Keratinocyte (primary cell): ENCODE data around the gene CFAP20DC. TPM values are rescaled to one million over a fixed set of nuclear protein-coding genes. Genes with fewer than 3 reads are reported as not detected.

Experiments used
- DNase-seq: peaks from one replicate; pipeline ENCODE4 v3.0.0-alpha.2; 2011; ENCODE audit warnings: low read depth, missing footprints, low spot score
- FAIRE-seq: peaks from 2 replicates; lab custom pipeline; 2011; peaks lifted over from hg19 to GRCh38; lab: Jason Lieb, UNC
- H2AFZ ChIP-seq: 2 replicates; pipeline ENCODE4 v1.6.0; 2012; ENCODE audit warnings: low read length, control low read depth, inconsistent platforms; ENCODE audit not compliant: control insufficient read depth
- H3K27ac ChIP-seq: 2 replicates; pipeline ENCODE4 v1.5.1; 2011; ENCODE audit warnings: low read length; ENCODE audit not compliant: control insufficient read depth, insufficient read depth
- H3K27me3 ChIP-seq: 3 replicates; pipeline ENCODE4 v1.6.0; 2011; ENCODE audit warnings: low read length; ENCODE audit not compliant: control insufficient read depth, insufficient read depth; ENCODE audit errors: extremely low read depth
- H3K36me3 ChIP-seq, 2 experiments: 2 replicates in 1 of 2; 3 replicates in 1 of 2; pipeline ENCODE4 v1.5.1; 2011; ENCODE audit warnings: low read length in 2 of 2, mild to moderate bottlenecking in 1 of 2; ENCODE audit not compliant: control insufficient read depth in 2 of 2, insufficient read depth in 2 of 2; ENCODE audit errors: extremely low read depth in 1 of 2
- H3K4me1 ChIP-seq: 3 replicates; pipeline ENCODE4 v1.5.1; 2011; ENCODE audit warnings: low read length; ENCODE audit not compliant: control insufficient read depth, insufficient read depth; ENCODE audit errors: extremely low read depth
- H3K4me2 ChIP-seq: 3 replicates; pipeline ENCODE4 v1.6.0; 2011; ENCODE audit warnings: low read depth, low read length; ENCODE audit not compliant: control insufficient read depth, insufficient read depth; ENCODE audit errors: extremely low read depth
- H3K4me3 ChIP-seq, 3 experiments: fragments of 200-600 bp in 1 of 3; sonication (generic) in 1 of 3; 2 replicates in 2 of 3; 3 replicates in 1 of 3; pipeline ENCODE4 v1.5.1; 2011 to 2016; ENCODE audit warnings: low read length in 3 of 3, mild to moderate bottlenecking in 3 of 3, control low read depth in 2 of 3, inconsistent platforms in 1 of 3, low read depth in 1 of 3, mixed read lengths in 1 of 3, mixed run types in 1 of 3, moderate library complexity in 1 of 3; ENCODE audit not compliant: control insufficient read depth in 2 of 3, insufficient read depth in 2 of 3; ENCODE audit errors: extremely low read depth in 1 of 3
- H3K79me2 ChIP-seq: 2 replicates; pipeline ENCODE4 v1.6.0; 2012; ENCODE audit warnings: low read length; ENCODE audit not compliant: control insufficient read depth, insufficient read depth
- H3K9ac ChIP-seq: 3 replicates; pipeline ENCODE4 v1.6.0; 2011; ENCODE audit warnings: low read length; ENCODE audit not compliant: control insufficient read depth, insufficient read depth; ENCODE audit errors: extremely low read depth
- H3K9me1 ChIP-seq: 3 replicates; pipeline ENCODE4 v1.6.0; 2011; ENCODE audit warnings: low read length; ENCODE audit not compliant: control insufficient read depth, insufficient read depth; ENCODE audit errors: extremely low read depth
- H3K9me3 ChIP-seq: 2 replicates; pipeline ENCODE4 v1.5.1; 2012; ENCODE audit warnings: low read depth, low read length; ENCODE audit not compliant: control insufficient read depth
- H4K20me1 ChIP-seq: 3 replicates; pipeline ENCODE4 v1.6.0; 2011; ENCODE audit warnings: low read length; ENCODE audit not compliant: control insufficient read depth, insufficient read depth; ENCODE audit errors: extremely low read depth
- EZH2 ChIP-seq: IDR thresholded peaks from one replicate; pipeline ENCODE4 v1.6.1; 2012; ENCODE audit warnings: inconsistent platforms, mild to moderate bottlenecking, low read length, moderate library complexity
- dilution Hi-C: fragments of 300-500 bp; cut with MboI; formaldehyde crosslinking; loops from one replicate; pipeline ENCODE4 v1.7.0; 2020; ENCODE audit warnings: low sequenced_read_pairs; ENCODE audit not compliant: extremely low pct_ligation_motif_present
- polyA plus RNA-seq, 5 experiments: library from polyadenylated mRNA; depleted of rRNA in 3 of 5; stranded (reverse) in 3 of 5; stranded (forward) in 1 of 5; unstranded in 1 of 5; fragments of >200 nt; gene quantifications; 1 replicate in 1 of 5; 2 replicates in 3 of 5; 3 replicates in 1 of 5; pipeline versions ENCODE4 v1.2.1 to v1.2.3, GENCODE V29; 2011 to 2012; ENCODE audit warnings: missing spikeins in 2 of 5, low read depth in 1 of 5, low replicate concordance in 1 of 5
- TF ChIP-seq, protein P1 (sequence below), 3 experiments: IDR thresholded peaks in 1 of 3; conservative IDR thresholded peaks in 1 of 3; optimal IDR thresholded peaks in 1 of 3; 2 replicates in 2 of 3; 3 replicates in 1 of 3; pipeline versions ENCODE3 to v1.5.1; 2011; ENCODE audit warnings: low read length in 3 of 3, mild to moderate bottlenecking in 3 of 3, moderate library complexity in 2 of 3, control low read depth in 1 of 3, inconsistent platforms in 1 of 3; ENCODE audit not compliant: insufficient read depth in 2 of 3; ENCODE audit errors: extremely low read depth in 1 of 3

CFAP20DC gene
- polyA plus RNA-seq, 1 donor (not counting 4 experiments of a cell fraction or from before 2014, with no cell fraction given): 6.3 TPM

DNA sequence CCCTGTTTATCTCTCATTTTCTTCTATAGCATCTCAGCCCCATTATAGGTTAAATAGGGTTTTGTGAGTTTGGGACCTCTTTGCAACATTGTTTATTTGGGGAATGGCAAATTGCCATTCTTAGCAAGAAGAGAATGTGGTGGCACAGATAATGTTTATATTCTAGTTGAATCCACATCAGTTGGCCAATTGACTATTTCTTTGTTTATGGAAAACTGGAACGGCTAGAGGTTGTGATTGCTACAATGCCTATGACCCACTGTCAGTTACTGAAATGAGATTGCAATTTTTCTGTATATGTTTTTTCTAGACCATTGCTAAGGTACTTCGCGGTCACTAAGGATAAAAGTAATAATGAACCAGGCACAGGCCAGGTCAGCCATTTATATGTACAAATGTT lies 44.6 kb upstream of the CFAP20DC start:
- no peak for TF ChIP-seq EZH2
- TF ChIP-seq, protein P1, sequence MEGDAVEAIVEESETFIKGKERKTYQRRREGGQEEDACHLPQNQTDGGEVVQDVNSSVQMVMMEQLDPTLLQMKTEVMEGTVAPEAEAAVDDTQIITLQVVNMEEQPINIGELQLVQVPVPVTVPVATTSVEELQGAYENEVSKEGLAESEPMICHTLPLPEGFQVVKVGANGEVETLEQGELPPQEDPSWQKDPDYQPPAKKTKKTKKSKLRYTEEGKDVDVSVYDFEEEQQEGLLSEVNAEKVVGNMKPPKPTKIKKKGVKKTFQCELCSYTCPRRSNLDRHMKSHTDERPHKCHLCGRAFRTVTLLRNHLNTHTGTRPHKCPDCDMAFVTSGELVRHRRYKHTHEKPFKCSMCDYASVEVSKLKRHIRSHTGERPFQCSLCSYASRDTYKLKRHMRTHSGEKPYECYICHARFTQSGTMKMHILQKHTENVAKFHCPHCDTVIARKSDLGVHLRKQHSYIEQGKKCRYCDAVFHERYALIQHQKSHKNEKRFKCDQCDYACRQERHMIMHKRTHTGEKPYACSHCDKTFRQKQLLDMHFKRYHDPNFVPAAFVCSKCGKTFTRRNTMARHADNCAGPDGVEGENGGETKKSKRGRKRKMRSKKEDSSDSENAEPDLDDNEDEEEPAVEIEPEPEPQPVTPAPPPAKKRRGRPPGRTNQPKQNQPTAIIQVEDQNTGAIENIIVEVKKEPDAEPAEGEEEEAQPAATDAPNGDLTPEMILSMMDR (optimal IDR thresholded peaks at IDR 0.05 in 1 of 3, IDR thresholded peaks at IDR 0.05 in 1 of 3, conservative IDR thresholded peaks at IDR 0.05 in 1 of 3; ENCODE audit: extremely low read depth in 1 of 3, insufficient read depth in 2 of 3, low read length in 3 of 3): no peak
- H3K27me3 ChIP-seq: no peaks in the 10 kb centered on the region
- no peaks in the 10 kb centered on the region for H3K4me1 ChIP-seq
- no peaks in the 10 kb centered on the region for H4K20me1 ChIP-seq
- no peak for DNase-seq
- FAIRE-seq: no peak
- no peak overlapping the region for H3K4me3 ChIP-seq
- no peak overlapping the region for H3K27ac ChIP-seq
- H3K9me3 ChIP-seq: no peaks in the 10 kb centered on the region
- H3K9ac ChIP-seq: no peak overlapping the region
- dilution Hi-C loops: no loop called here
- H3K4me2 ChIP-seq: no peak overlapping the region
- H3K9me1 ChIP-seq: no peaks in the 10 kb centered on the region
- H3K36me3 ChIP-seq: no peaks in the 10 kb centered on the region
- no peak overlapping the region for H2AFZ ChIP-seq
- no peaks in the 10 kb centered on the region for H3K79me2 ChIP-seq

DNA sequence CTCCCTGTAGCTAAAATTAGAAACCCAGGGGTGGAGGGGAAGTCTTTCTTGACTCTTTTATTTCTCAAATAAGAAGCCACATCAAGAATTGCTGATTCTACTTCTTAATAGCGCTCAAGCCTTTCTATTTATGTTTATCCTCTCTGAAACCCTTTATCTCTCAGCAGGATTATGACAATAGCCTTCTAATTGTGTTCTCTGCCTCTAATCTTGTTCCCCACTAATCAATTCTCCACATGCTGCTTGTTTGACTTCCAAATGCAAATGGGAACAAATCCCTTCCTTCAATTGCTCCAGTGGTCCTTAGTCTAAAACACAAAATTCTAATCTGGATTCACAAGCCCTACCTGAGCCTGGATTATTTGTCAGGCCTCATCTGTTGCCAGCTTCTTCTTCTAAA lies 43.7 kb upstream of the CFAP20DC start:
- FAIRE-seq: no peak
- no peaks in the 10 kb centered on the region for H4K20me1 ChIP-seq
- no peaks in the 10 kb centered on the region for H3K79me2 ChIP-seq
- no peak overlapping the region for H3K4me2 ChIP-seq
- H3K4me1 ChIP-seq: no peaks in the 10 kb centered on the region
- no peak overlapping the region for H3K27ac ChIP-seq
- H3K9me1 ChIP-seq: no peaks in the 10 kb centered on the region
- H2AFZ ChIP-seq: no peak overlapping the region
- DNase-seq: no peak
- no peak overlapping the region for H3K4me3 ChIP-seq
- no peaks in the 10 kb centered on the region for H3K9me3 ChIP-seq
- no peaks in the 10 kb centered on the region for H3K36me3 ChIP-seq
- dilution Hi-C loops: no loop called here
- no peaks in the 10 kb centered on the region for H3K27me3 ChIP-seq
- no peak overlapping the region for H3K9ac ChIP-seq
- no peak for TF ChIP-seq EZH2
- TF ChIP-seq, protein P1 (optimal IDR thresholded peaks at IDR 0.05 in 1 of 3, IDR thresholded peaks at IDR 0.05 in 1 of 3, conservative IDR thresholded peaks at IDR 0.05 in 1 of 3; ENCODE audit: extremely low read depth in 1 of 3, insufficient read depth in 2 of 3, low read length in 3 of 3): no peak
